Thymus (tissue), 11 donors: ENCODE measurements around the gene KIF11. TPM values are rescaled to one million over a fixed set of nuclear protein-coding genes. Genes with fewer than 3 reads are reported as not detected.
A peak's percentile ranks its signal among the peaks of the same experiment; 100 is the strongest.
"Not testable (repeated sequence)": the region's sequence is repeated elsewhere in the genome, so short reads cannot be mapped to it uniquely, and the experiment has no call there.

ENCODE experiments used
- DNase-seq, 9 donors: peaks; one replicate each; pipeline ENCODE4 v3.0.0-alpha.2; 2013; ENCODE audit warnings: low spot score in 9 of 9, low read depth in 6 of 9, missing footprints in 1 of 9
- H3K27ac ChIP-seq, 2 donors: one replicate each; pipeline ENCODE4 v1.5.1; 2013; ENCODE audit warnings: control low read depth in 1 of 2, low read depth in 1 of 2, low read length in 1 of 2, mild to moderate bottlenecking in 1 of 2, moderate library complexity in 1 of 2
- H3K27me3 ChIP-seq, 2 donors: one replicate each; pipeline ENCODE4 v1.5.1; 2013; ENCODE audit warnings: low read length in 1 of 2; ENCODE audit not compliant: control insufficient read depth in 2 of 2, insufficient read depth in 1 of 2
- H3K36me3 ChIP-seq, 2 donors: one replicate each; pipeline ENCODE4 v1.5.1; 2013; ENCODE audit warnings: low read length in 1 of 2, mild to moderate bottlenecking in 1 of 2, moderate library complexity in 1 of 2; ENCODE audit not compliant: control insufficient read depth in 2 of 2, insufficient read depth in 2 of 2
- H3K4me1 ChIP-seq, 2 donors: one replicate each; pipeline ENCODE4 v1.5.1; 2013; ENCODE audit warnings: low read length in 2 of 2; ENCODE audit not compliant: control insufficient read depth in 2 of 2, insufficient read depth in 2 of 2
- H3K4me3 ChIP-seq, 2 donors: one replicate each; pipeline ENCODE4 v1.5.1; 2013; ENCODE audit warnings: low read length in 2 of 2, control low read depth in 1 of 2, mild to moderate bottlenecking in 1 of 2
- H3K9me3 ChIP-seq, 2 donors: one replicate each; pipeline ENCODE4 v1.5.1; 2013; ENCODE audit warnings: low read length in 1 of 2, mild to moderate bottlenecking in 1 of 2; ENCODE audit not compliant: control insufficient read depth in 2 of 2, insufficient read depth in 1 of 2
- WGBS: extraction: QIAGEN DNeasy Blood & Tissue Kit; methylation state at CpG from one replicate; pipeline ENCODE4 v1.1.7; 2013; 5-methylcytosine and 5-hydroxymethylcytosine counted together
- polyA plus RNA-seq: library from polyadenylated mRNA; stranded (reverse); fragments of 200-250 nt; gene quantifications from one replicate; pipeline ENCODE4 v1.2.3, GENCODE V29; 2013
- total RNA-seq: library from RNA; stranded (reverse); fragments of 120-200 nt; gene quantifications from one replicate; pipeline ENCODE4 v1.2.4, GENCODE V29; 2013
- donor health status: healthy.

Gene KIF11
- total and polyA plus RNA-seq, 2 donors, result 4.6 to 39.9 TPM

DNA sequence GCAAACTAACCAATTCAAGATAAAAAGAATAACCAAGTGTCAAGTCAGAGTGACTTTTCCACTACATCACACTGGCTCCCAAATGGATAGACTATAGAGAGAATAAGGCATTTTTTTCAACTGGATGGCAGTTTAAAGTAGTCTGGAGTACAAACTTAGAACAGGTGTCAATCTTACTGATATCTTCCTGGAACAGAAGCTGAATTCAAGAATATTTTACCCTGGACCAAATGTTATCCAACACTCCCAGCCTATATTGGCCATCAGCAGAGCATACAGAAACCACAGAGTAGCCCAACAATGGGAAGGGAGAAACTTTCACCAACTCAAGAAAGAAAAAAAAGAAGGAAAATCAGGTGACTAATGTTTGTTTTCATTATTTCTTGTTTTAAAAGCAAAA is 30.5 kb upstream of the KIF11 start:
- no peak for DNase-seq
- Histone ChIP-seq H3K4me3 (no peak overlapping the region), H3K27me3 (no peaks in the 10 kb centered on the region), H3K4me1 (no peaks in the 10 kb centered on the region), H3K36me3 (peaks cover 10% of the 10 kb centered on the region in 2 donors), H3K9me3 (no peaks in the 10 kb centered on the region), H3K27ac (no peak overlapping the region)

DNA sequence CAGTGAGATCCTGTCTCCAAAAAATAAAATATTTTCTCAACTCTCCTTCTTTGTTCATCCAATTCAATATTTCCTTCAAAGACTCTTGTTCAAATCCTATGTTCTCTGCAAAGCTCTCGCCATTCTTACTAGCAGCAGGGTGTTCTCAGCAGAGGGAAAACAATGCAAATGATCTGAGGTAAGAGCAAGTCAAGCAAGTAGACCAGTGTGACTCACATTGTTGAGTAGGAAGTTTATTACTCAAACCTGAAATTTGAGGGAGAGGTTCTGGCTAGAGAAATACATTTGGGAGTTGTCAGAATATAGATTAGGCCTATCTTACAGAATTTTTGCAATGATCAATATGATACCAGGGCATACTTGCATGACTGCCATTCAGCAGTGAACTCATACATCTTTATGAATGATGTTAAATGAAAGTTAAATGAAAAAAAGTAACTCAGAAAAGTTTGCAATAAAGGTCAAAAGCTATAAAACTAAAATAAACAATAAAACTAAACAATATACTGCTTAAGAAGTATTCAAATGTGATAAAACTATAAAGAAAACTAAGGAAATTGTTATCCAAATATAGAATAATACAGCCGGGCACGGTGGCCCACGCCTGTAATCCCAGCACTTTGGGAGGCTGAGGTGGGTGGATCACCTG is 24.9 kb upstream of the KIF11 start:
- no peak overlapping the region for H3K4me3 ChIP-seq
- H3K27me3 ChIP-seq, result peaks cover 0 to under 1% of the 10 kb centered on the region in 2 donors
- H3K4me1 ChIP-seq, result peaks cover 0 to 8% of the 10 kb centered on the region in 2 donors
- H3K9me3 ChIP-seq, result no peaks in the 10 kb centered on the region
- no peak for DNase-seq
- peaks cover 5 to 10% of the 10 kb centered on the region in 2 donors for H3K36me3 ChIP-seq
- WGBS, result 97% methylated on average over 4 of the region's 4 CpGs
- no peak overlapping the region for H3K27ac ChIP-seq

DNA sequence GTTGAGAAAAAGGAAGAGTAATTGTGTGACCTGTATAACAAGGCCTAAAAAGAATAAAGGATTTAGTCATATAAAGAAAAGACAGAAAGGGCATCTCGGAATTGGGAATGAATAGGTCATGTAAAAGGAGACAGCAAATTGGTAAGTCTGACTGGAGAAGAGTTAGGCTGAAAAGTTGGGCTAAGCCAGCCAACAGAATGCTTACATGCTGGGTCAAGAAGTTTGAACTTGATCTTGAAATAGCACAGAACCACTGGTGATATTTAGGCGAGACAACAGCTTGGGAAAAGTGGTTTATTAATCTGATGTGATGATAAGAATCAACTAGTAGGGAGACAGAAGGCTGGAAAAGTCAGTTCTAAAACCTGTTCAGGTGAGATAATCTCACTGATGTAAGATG is 23.9 kb upstream of the KIF11 start:
- WGBS, result 94% methylated on average over 2 of the region's 2 CpGs
- H3K27me3 ChIP-seq, result peaks cover 0 to 4% of the 10 kb centered on the region in 2 donors
- DNase-seq, result no peak
- H3K4me3 ChIP-seq, result no peak overlapping the region
- no peak overlapping the region for H3K27ac ChIP-seq
- peaks cover 0 to 9% of the 10 kb centered on the region in 2 donors for H3K4me1 ChIP-seq
- H3K9me3 ChIP-seq, result no peaks in the 10 kb centered on the region
- H3K36me3 ChIP-seq, result peaks cover 2 to 10% of the 10 kb centered on the region in 2 donors

DNA sequence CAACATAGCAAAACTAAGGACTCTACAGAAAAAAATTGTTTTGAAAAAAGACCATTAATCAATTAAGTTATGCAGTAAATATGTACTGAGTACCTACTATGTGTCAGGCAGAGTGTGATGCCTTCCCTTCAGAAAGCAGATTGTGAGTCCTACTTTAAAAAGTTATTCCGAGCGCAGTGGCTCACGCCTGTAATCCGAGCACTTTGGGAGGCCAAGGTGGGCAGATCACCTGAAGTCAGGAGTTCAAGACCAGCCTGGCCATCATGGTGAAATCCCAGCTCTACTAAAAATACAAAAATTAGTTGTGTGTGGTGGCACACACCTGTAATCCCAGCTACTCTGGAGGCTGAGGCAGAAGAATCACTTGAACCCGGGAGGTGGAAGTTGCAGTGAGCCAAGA is 23.3 kb upstream of the KIF11 start:
- WGBS, result 97% methylated on average over 5 of the region's 5 CpGs
- H3K27me3 ChIP-seq, DNase-seq, H3K36me3 ChIP-seq, H3K4me3 ChIP-seq, H3K27ac ChIP-seq, H3K9me3 ChIP-seq: not testable (repeated sequence)
- H3K4me1 ChIP-seq, result peaks cover 0 to 12% of the 10 kb centered on the region in 2 donors

DNA sequence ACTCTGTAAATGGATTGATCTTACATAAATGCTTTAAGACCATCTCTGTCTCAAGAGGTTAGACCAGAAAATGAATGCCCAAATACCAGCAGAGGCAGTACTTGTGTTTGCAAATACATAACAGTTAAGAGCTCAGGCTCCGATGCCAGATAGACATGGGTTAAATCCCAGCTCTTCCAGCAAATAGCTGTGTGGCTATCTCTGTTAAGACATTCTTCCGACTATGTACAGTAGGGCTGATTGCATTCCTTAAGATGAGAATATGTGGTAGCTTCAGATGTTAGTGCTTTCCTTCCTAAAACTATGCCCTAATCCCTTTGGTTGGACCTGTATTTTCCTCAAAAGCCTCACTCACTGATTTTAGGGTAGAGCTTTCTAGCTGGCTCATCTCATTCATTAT is 21.3 kb upstream of the KIF11 start:
- DNase-seq, result no peak
- H3K4me1 ChIP-seq, result peaks cover 2 to 15% of the 10 kb centered on the region in 2 donors
- no peak overlapping the region for H3K27ac ChIP-seq
- no peaks in the 10 kb centered on the region for H3K9me3 ChIP-seq
- peaks cover 0 to 2% of the 10 kb centered on the region in 2 donors for H3K36me3 ChIP-seq
- no peak overlapping the region for H3K4me3 ChIP-seq
- peaks cover 0 to 4% of the 10 kb centered on the region in 2 donors for H3K27me3 ChIP-seq
- WGBS, result 100% methylated on average over 2 of the region's 2 CpGs

DNA sequence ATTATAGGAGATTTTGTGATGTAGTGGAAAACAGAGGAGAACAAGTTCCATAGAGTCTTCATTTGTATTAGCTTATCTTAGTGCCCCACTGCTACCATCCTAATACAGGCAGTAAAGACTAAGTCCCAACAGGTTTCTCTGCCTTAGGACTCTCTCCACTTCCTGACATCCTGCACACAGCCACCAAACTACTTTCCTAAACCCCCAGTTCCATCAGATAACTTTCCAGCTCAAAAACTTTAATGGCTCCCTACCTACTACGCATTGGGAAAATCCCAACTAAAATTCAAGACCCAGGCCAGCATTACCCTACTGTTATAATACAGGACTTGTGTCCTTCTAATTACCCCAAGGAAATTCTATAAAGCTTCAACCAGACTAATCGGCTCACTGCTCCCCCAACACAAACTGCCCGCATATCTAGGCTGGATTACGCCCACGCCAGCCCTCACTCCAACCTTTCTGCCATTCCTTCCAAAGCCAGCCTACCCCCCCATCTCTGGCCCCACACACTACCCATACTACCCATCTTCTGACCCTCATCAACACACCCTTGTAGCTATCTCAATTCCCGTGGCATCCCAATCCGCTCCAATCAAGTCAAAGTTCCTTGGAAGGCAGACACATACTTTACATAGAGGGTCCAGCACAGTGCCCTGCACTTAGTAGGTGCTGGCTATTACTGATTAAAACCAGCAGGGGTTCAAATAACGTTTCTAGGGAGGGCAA is 20.4 kb upstream of the KIF11 start:
- Histone ChIP-seq H3K27me3 (peaks cover 0 to 4% of the 10 kb centered on the region in 2 donors), H3K4me1 (peaks cover 2 to 15% of the 10 kb centered on the region in 2 donors), H3K9me3 (no peaks in the 10 kb centered on the region), H3K36me3 (peaks cover 0 to 2% of the 10 kb centered on the region in 2 donors), H3K4me3 (peak overlapping the region; percentile 77 to 97), H3K27ac (no peak overlapping the region)
- WGBS, result 83% methylated on average over 8 of the region's 8 CpGs
- DNase-seq, result no peak

DNA sequence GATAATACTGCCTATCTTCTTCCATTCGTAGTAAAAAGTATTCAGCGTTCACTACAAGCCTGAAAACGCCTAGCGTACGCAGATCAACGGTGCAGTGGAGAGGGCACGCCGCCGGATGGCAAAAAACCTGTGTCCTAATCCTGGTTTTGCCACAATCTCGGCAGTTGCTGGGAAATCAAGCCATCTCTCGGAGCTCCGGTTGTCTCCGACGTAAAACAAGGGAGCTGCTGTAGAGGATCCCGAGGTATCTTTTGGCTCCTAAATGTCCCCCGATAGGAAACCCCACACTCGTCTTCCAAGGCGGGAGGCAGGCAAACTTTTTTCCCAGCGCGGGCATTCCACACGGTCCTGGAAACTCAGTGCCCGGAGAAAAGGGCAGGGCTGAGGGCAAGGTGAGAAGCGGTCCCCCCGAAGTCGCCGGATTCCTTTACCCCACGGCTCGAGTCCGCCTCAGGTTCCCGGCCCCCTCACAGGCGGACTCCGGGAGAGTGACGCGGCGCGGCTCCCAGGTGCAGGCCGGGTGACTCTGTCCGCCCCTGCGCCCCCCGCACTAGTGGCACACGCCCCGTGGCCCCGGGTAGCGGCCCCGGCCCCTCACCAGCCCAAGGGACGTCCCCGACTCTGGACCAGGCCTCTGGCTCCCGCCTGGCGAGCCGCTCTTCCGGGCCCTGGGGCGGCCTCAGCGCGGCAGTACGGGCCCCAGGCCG is 19.7 kb upstream of the KIF11 start:
- H3K27me3 ChIP-seq, result peaks cover 0 to 4% of the 10 kb centered on the region in 2 donors
- WGBS, result 1% methylated on average over 56 of the region's 56 CpGs
- no peaks in the 10 kb centered on the region for H3K36me3 ChIP-seq
- DNase-seq, result peak in 5 of 9 donors; percentile 10 to 54 (median 26)
- H3K4me3 ChIP-seq, result peak overlapping the region; percentile 77 to 97
- H3K9me3 ChIP-seq, result no peaks in the 10 kb centered on the region
- H3K27ac ChIP-seq, result peak overlapping the region in 1 of 2 donors; percentile 66
- H3K4me1 ChIP-seq, result peaks cover 2 to 15% of the 10 kb centered on the region in 2 donors

DNA sequence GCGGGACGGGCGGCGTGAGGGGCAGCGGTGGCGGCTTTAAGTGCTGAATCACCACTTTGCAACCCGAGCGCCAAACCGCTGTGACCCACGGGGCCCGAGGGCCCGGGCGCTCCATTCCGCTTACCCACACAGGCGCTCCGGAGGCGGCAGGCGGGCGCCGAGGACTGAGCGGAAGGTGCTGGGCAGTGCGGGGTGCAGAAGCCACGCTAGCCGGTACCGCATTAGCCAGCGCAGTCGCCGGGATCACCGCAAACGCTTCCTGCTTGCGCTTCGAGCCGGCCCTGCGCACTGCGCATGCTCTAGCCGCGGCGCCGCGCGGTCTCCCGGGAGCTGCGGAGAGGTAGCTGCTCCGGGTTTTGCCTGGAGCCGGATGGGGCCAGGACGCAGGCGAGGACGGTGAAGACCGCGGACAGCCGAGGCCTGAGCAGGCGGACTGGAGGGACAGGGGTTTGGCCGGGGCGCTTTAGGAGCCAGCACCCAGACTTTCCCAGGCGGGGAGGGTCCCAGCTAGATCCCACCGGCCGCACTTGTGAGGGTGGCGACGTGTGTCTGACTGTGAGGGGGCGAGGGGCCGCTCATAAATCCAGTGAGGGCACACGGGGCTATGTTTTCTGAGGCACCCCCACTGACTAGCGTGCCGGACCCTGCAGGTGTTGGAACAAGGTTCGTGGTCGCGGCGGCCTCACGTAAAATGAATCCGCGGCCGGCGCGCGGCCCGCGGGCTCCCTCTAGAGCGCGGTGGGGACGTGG is 19.0 kb upstream of the KIF11 start, which contains the start of gene IDE:
Gene IDE, minus strand, starts transcription at position 296 of the 750 bp plus-strand sequence. Its CDS starts 74 bp downstream, at position 222.
- Histone ChIP-seq H3K36me3 (no peaks in the 10 kb centered on the region), H3K4me3 (peak within 1 kb of the TSS; percentile 77 to 97), H3K4me1 (peaks cover 2 to 15% of the 10 kb centered on the region in 2 donors), H3K27ac (peak within 1 kb of the TSS; percentile 87 to 88), H3K27me3 (peaks cover 0 to 4% of the 10 kb centered on the region in 2 donors), H3K9me3 (no peaks in the 10 kb centered on the region)
- DNase-seq, result peak in 6 of 9 donors; percentile 63 to 89 (median 82)
- WGBS, result under 1% methylated on average over 80 of the region's 80 CpGs
